ENCODE results near the gene CRABP2.

Gene CRABP2

GRCh38 chr1:156655151-156655903, 50.1 kb downstream of the CRABP2 start:
- no peak for DNase-seq (ENCODE audit: low read depth in 2 of 2)

DNA sequence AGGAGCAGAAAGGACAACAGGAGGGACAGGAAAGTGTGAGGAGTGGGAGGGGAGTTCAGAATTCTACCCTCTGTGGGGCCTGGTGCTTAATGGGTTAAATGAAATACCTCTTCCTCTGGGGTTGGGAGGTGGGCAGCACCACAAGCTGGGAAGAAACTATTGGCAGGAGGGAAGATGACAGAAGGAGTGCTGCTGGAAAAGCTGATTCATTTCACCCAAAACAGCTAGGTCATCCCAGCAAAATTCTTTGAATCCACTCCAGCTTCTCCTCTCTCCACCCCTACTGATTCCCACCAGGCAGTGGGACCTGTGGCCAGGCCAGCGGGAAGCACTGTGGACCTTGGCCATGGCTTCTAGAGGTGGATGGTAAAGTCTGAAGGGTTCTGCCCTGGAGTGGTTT, 50.7 kb downstream of the CRABP2 start:
- no peak for DNase-seq (ENCODE audit: low read depth in 2 of 2)

GRCh38 chr1:156652992-156653355, 52.4 kb downstream of the CRABP2 start:
- DNase-seq (ENCODE audit: low read depth in 2 of 2), result no peak

DNA sequence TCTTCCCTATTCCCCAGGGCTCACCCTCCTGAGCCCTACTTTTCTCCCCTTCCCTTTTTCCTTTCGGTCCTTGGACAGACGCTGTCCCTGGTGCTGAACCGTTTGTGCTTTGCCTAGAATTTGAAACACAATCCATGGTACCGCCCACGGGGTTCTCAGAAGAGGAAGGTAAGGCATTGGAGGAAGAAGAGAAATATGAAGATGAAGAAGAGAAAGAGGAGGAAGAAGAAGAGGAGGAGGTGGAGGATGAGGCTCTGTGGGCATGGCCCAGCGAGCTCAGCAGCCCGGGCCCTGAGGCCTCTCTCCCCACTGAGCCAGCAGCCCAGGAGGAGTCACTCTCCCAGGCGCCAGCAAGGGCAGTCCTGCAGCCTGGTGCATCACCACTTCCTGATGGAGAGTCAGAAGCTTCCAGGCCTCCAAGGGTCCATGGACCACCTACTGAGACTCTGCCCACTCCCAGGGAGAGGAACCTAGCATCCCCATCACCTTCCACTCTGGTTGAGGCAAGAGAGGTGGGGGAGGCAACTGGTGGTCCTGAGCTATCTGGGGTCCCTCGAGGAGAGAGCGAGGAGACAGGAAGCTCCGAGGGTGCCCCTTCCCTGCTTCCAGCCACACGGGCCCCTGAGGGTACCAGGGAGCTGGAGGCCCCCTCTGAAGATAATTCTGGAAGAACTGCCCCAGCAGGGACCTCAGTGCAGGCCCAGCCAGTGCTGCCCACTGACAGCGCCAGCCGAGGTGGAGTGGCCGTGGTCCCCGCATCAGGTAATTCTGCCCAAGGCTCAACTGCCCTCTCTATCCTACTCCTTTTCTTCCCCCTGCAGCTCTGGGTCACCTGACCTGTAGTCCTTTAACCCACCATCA, 53.0 kb downstream of the CRABP2 start:
- DNase-seq (ENCODE audit: low read depth in 2 of 2), result no peak

Data from stimulated activated CD8-positive, alpha-beta memory T cell treated with anti-CD3 and anti-CD28 coated beads, Interleukin-2, amount 100 ng/mL, for 48 hours (primary cell).